Measurements from ENCODE around the gene KCNIP4. TPM values are rescaled to one million over a fixed set of nuclear protein-coding genes. Genes with fewer than 3 reads are reported as not detected.
A peak's percentile ranks its signal among the peaks of the same experiment; 100 is the strongest.

Gene KCNIP4
- total RNA-seq, 3 donors from 2014 or later = 0.96 to 11.3 (median 2.4) TPM

- no peaks in the 10 kb centered on the region for H3K36me3 ChIP-seq (ENCODE audit: low read depth)
- TF ChIP-seq CTCF (IDR thresholded peaks at IDR 0.05) = no peak
- DNase-seq (no peak), ATAC-seq (no peak)
- no peaks in the 10 kb centered on the region for H3K9me3 ChIP-seq
- intact Hi-C loops (cut with DNase I, micrococcal nuclease) = no loop called here
- no peak overlapping the region for H3K4me3 ChIP-seq
- H3K4me1 ChIP-seq (ENCODE audit: low read depth) = no peaks in the 10 kb centered on the region
Measured at GRCh38 chr4:21474195-21474594, 474.4 kb downstream of the KCNIP4 start.

- H3K4me3 ChIP-seq = no peak overlapping the region
- no peaks in the 10 kb centered on the region for H3K36me3 ChIP-seq (ENCODE audit: low read depth)
- H3K4me1 ChIP-seq (ENCODE audit: low read depth) = no peaks in the 10 kb centered on the region
- no peak for ATAC-seq
- no peaks in the 10 kb centered on the region for H3K9me3 ChIP-seq
- intact Hi-C loops (cut with DNase I, micrococcal nuclease) = no loop called here
- peak in 1 of 3 donors; percentile 3 for DNase-seq
- no peak for TF ChIP-seq CTCF (IDR thresholded peaks at IDR 0.05)
Measured at GRCh38 chr4:21470535-21470934, 478.0 kb downstream of the KCNIP4 start.

GRCh38 chr4:21469438-21470300 is 478.9 kb downstream of the KCNIP4 start:
- H3K9me3 ChIP-seq = no peaks in the 10 kb centered on the region
- no peaks in the 10 kb centered on the region for H3K4me1 ChIP-seq (ENCODE audit: low read depth)
- DNase-seq (no peak), ATAC-seq (no peak)
- peak; percentile 14 for TF ChIP-seq CTCF (IDR thresholded peaks at IDR 0.05)
- no peak overlapping the region for H3K4me3 ChIP-seq
- intact Hi-C loops (cut with DNase I, micrococcal nuclease) = no loop called here
- H3K36me3 ChIP-seq (ENCODE audit: low read depth) = no peaks in the 10 kb centered on the region

- intact Hi-C loops (cut with DNase I, micrococcal nuclease) = no loop called here
- ATAC-seq (no peak), DNase-seq (no peak)
- no peak overlapping the region for H3K4me3 ChIP-seq
- H3K4me1 ChIP-seq (ENCODE audit: low read depth) = no peaks in the 10 kb centered on the region
- H3K36me3 ChIP-seq (ENCODE audit: low read depth) = no peaks in the 10 kb centered on the region
- H3K9me3 ChIP-seq = no peaks in the 10 kb centered on the region
- TF ChIP-seq CTCF (IDR thresholded peaks at IDR 0.05) = no peak
Measured at GRCh38 chr4:21467551-21467950, 481.0 kb downstream of the KCNIP4 start.

- Histone ChIP-seq H3K4me1 (ENCODE audit: low read depth) (no peaks in the 10 kb centered on the region), H3K9me3 (no peaks in the 10 kb centered on the region), H3K4me3 (no peak overlapping the region), H3K36me3 (ENCODE audit: low read depth) (no peaks in the 10 kb centered on the region)
- ATAC-seq (no peak), DNase-seq (no peak)
- intact Hi-C loops (cut with DNase I, micrococcal nuclease) = no loop called here
- TF ChIP-seq CTCF (IDR thresholded peaks at IDR 0.05) = no peak
Measured at GRCh38 chr4:21457086-21457840, 491.3 kb downstream of the KCNIP4 start.
